Measurements from ENCODE around the gene RIT2. TPM values are rescaled to one million over a fixed set of nuclear protein-coding genes. Genes with fewer than 3 reads are reported as not detected.
A peak's percentile ranks its signal among the peaks of the same experiment; 100 is the strongest.
"Not testable (repeated sequence)": the region's sequence is repeated elsewhere in the genome, so short reads cannot be mapped to it uniquely, and the experiment has no call there.

RIT2 gene
- total RNA-seq, 1 donor from 2014 or later, result not detected

DNA sequence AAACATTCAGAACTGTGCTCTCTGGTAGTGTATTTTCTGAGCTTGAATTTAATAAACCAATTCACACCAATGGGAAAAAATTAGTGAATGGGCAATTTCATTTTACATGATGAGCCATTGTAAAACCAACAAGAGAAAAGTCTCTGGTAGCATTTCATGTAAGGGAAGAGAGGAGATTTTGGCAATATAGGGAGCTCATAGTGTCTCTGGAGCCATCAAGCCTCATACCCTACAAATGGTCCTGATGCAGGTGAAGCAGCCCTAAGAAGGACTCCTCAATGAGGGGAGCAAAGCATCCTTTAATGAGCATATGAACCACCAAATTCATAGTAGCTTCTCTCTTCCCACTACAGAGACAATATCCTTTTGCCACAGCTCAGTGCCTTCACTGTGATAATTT, 373.0 kb downstream of the RIT2 start:
- Histone ChIP-seq H3K4me2 (peak overlapping the region; percentile 49), H4K20me1 (ENCODE audit: low read depth) (no peaks in the 10 kb centered on the region), H3K79me2 (ENCODE audit: low read depth) (no peaks in the 10 kb centered on the region), H3K27me3 (peaks cover 6% of the 10 kb centered on the region), H3K9me3 (ENCODE audit: low read depth) (no peaks in the 10 kb centered on the region), H3K4me3 (no peak overlapping the region), H3K4me1 (peaks cover 29% of the 10 kb centered on the region), H3K9ac (no peak overlapping the region), H3K36me3 (no peaks in the 10 kb centered on the region), H3F3A (ENCODE audit: low read depth) (peaks cover 3% of the 10 kb centered on the region), H3K27ac (no peak overlapping the region), H2AFZ (replicated peaks) (no peak overlapping the region)
- Mint-ChIP-seq H3K36me3 (no peaks in the 10 kb centered on the region), H3K9me3 (no peaks in the 10 kb centered on the region), H3K27me3 (ENCODE audit: insufficient read depth, low read depth) (no peaks in the 10 kb centered on the region), H3K4me3 (no peak overlapping the region), H3K27ac (no peak overlapping the region), H3K4me1 (peaks cover 4% of the 10 kb centered on the region)
- no peak for DNase-seq (ENCODE audit: low spot score)
- TF ChIP-seq EZH2phosphoT487 (IDR thresholded peaks at IDR 0.05), result no peak
- TF ChIP-seq EZH2 (IDR thresholded peaks at IDR 0.05), result no peak

- not testable (repeated sequence) for H3K4me1 Mint-ChIP-seq; H3K27ac ChIP-seq; H2AFZ ChIP-seq (replicated peaks); H3K27ac Mint-ChIP-seq; H3K4me3 Mint-ChIP-seq; H3K79me2 ChIP-seq (ENCODE audit: low read depth); H3K9ac ChIP-seq; H3K9me3 ChIP-seq (ENCODE audit: low read depth); H3K9me3 Mint-ChIP-seq; H3K27me3 Mint-ChIP-seq (ENCODE audit: insufficient read depth, low read depth); H3K36me3 Mint-ChIP-seq; DNase-seq (ENCODE audit: low spot score); H3K4me3 ChIP-seq; H4K20me1 ChIP-seq (ENCODE audit: low read depth); H3K27me3 ChIP-seq; H3F3A ChIP-seq (ENCODE audit: low read depth); H3K36me3 ChIP-seq
- peak; percentile 59 for TF ChIP-seq EZH2phosphoT487 (IDR thresholded peaks at IDR 0.05)
- Histone ChIP-seq H3K4me2 (peak overlapping the region; percentile 49), H3K4me1 (peaks cover 29% of the 10 kb centered on the region)
Measured at GRCh38 chr18:42741805-42742347, 373.6 kb downstream of the RIT2 start.

- H3K4me1 Mint-ChIP-seq, result not testable (repeated sequence)
Measured at GRCh38 chr18:42741299-42741698, 374.2 kb downstream of the RIT2 start.

GRCh38 chr18:42736074-42736473, 379.4 kb downstream of the RIT2 start:
- TF ChIP-seq EZH2 (IDR thresholded peaks at IDR 0.05) (no peak), EZH2phosphoT487 (IDR thresholded peaks at IDR 0.05) (no peak), CTCF (IDR thresholded peaks at IDR 0.05) (no peak)
- Histone ChIP-seq H3K4me1 (peaks cover 13% of the 10 kb centered on the region), H3K27ac (no peak overlapping the region), H2AFZ (replicated peaks) (no peak overlapping the region), H3K36me3 (no peaks in the 10 kb centered on the region), H3K4me2 (no peak overlapping the region), H3K79me2 (ENCODE audit: low read depth) (no peaks in the 10 kb centered on the region), H3K9me3 (ENCODE audit: low read depth) (no peaks in the 10 kb centered on the region), H4K20me1 (ENCODE audit: low read depth) (no peaks in the 10 kb centered on the region), H3K4me3 (no peak overlapping the region), H3F3A (ENCODE audit: low read depth) (no peaks in the 10 kb centered on the region), H3K27me3 (no peaks in the 10 kb centered on the region), H3K9ac (no peak overlapping the region)
- Mint-ChIP-seq H3K36me3 (no peaks in the 10 kb centered on the region), H3K4me1 (no peaks in the 10 kb centered on the region), H3K4me3 (no peak overlapping the region), H3K27me3 (ENCODE audit: insufficient read depth, low read depth) (no peaks in the 10 kb centered on the region), H3K9me3 (peaks cover 2% of the 10 kb centered on the region), H3K27ac (no peak overlapping the region)
- no peak for DNase-seq (ENCODE audit: low spot score)

More at GRCh38 chr18:42741299-42741698, 374.2 kb downstream of the RIT2 start:
- not testable (repeated sequence) for H3K9ac ChIP-seq; H3K27me3 Mint-ChIP-seq (ENCODE audit: insufficient read depth, low read depth); DNase-seq (ENCODE audit: low spot score); H3K9me3 ChIP-seq (ENCODE audit: low read depth); H4K20me1 ChIP-seq (ENCODE audit: low read depth); H3K36me3 Mint-ChIP-seq; H3K27me3 ChIP-seq; H3K79me2 ChIP-seq (ENCODE audit: low read depth); H2AFZ ChIP-seq (replicated peaks); H3K27ac ChIP-seq; H3F3A ChIP-seq (ENCODE audit: low read depth); H3K9me3 Mint-ChIP-seq; H3K4me3 ChIP-seq; H3K36me3 ChIP-seq; H3K4me3 Mint-ChIP-seq; H3K27ac Mint-ChIP-seq
- peak overlapping the region; percentile 49 for H3K4me2 ChIP-seq
- peaks cover 30% of the 10 kb centered on the region for H3K4me1 ChIP-seq

DNA sequence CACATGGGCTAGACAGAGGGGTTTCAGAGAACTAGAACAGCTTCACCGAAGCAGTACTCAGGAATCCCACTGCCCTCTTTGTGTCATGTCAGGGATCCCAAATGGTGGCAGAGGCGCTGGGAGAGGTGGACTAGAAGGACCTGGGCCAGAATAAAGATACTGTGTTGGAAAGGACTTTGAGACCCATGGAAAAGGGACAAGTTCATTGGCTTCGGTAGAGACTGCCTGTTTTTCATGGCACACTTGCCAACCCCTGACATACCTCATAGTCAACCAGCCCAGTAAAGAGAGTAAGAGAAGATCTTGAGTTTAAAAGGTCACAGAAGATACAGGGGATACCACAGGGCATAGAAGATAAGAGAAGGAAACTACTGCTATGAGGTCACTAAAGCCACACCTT, 381.0 kb downstream of the RIT2 start:
- no peaks in the 10 kb centered on the region for H4K20me1 ChIP-seq (ENCODE audit: low read depth)
- H3K4me2 ChIP-seq, result no peak overlapping the region
- H2AFZ ChIP-seq (replicated peaks), result no peak overlapping the region
- no peak for DNase-seq (ENCODE audit: low spot score)
- no peaks in the 10 kb centered on the region for H3K9me3 ChIP-seq (ENCODE audit: low read depth)
- no peak overlapping the region for H3K4me3 ChIP-seq
- Mint-ChIP-seq H3K36me3 (no peaks in the 10 kb centered on the region), H3K4me3 (no peak overlapping the region), H3K27ac (no peak overlapping the region), H3K4me1 (no peaks in the 10 kb centered on the region), H3K27me3 (ENCODE audit: insufficient read depth, low read depth) (no peaks in the 10 kb centered on the region), H3K9me3 (peaks cover 2% of the 10 kb centered on the region)
- TF ChIP-seq CTCF (IDR thresholded peaks at IDR 0.05), result no peak
- H3K4me1 ChIP-seq, result peaks cover 5% of the 10 kb centered on the region
- H3K27ac ChIP-seq, result no peak overlapping the region
- no peaks in the 10 kb centered on the region for H3K79me2 ChIP-seq (ENCODE audit: low read depth)
- H3K36me3 ChIP-seq, result no peaks in the 10 kb centered on the region
- no peaks in the 10 kb centered on the region for H3F3A ChIP-seq (ENCODE audit: low read depth)
- H3K27me3 ChIP-seq, result no peaks in the 10 kb centered on the region
- H3K9ac ChIP-seq, result no peak overlapping the region
